Coronary artery (tissue), 2 donors: Measurements from ENCODE around the gene SERP1.

Experiments used
- DNase-seq: peaks from one replicate; pipeline ENCODE4 v3.0.0-alpha.2; 2017; ENCODE audit warnings: low spot score
- H3K27ac ChIP-seq, 2 donors: fragments of 200-600 bp; sonication (generic); one replicate each; pipeline ENCODE4 v1.5.1; 2016 to 2019
- H3K4me3 ChIP-seq: fragments of 200-600 bp; sonication (generic); 2 replicates; pipeline ENCODE4 v1.5.1; 2016; ENCODE audit warnings: mild to moderate bottlenecking, moderate library complexity
- TF ChIP-seq, protein P1 (sequence below): fragments of 200-600 bp; sonication (generic); IDR thresholded peaks from one replicate; pipeline ENCODE4 v1.5.1; 2019; ENCODE audit warnings: antibody characterized with exemption

Gene SERP1

DNA sequence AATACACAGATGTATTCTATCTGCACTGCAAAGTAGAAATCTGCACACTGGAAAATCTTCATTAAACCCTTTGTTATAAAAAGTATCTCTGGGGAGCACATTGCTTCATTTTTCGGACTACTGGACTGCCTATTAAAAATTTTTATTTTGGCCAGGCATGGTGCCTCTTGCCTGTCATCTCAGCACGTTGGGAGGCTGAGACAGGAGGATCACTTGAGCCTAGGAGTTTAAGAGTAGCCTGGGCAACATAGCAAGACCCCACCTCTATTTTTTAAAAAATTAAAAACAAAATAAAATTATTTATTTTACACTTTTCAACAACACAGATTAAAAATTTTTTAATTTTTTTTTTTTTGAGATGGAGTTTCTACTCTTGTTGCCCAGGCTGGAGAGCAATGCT is 6.0 kb downstream of the SERP1 start:
- H3K4me3 ChIP-seq, result no peak overlapping the region
- TF ChIP-seq, protein P1, sequence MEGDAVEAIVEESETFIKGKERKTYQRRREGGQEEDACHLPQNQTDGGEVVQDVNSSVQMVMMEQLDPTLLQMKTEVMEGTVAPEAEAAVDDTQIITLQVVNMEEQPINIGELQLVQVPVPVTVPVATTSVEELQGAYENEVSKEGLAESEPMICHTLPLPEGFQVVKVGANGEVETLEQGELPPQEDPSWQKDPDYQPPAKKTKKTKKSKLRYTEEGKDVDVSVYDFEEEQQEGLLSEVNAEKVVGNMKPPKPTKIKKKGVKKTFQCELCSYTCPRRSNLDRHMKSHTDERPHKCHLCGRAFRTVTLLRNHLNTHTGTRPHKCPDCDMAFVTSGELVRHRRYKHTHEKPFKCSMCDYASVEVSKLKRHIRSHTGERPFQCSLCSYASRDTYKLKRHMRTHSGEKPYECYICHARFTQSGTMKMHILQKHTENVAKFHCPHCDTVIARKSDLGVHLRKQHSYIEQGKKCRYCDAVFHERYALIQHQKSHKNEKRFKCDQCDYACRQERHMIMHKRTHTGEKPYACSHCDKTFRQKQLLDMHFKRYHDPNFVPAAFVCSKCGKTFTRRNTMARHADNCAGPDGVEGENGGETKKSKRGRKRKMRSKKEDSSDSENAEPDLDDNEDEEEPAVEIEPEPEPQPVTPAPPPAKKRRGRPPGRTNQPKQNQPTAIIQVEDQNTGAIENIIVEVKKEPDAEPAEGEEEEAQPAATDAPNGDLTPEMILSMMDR, result no peak
- DNase-seq, result no peak
- H3K27ac ChIP-seq, result no peak overlapping the region

DNA sequence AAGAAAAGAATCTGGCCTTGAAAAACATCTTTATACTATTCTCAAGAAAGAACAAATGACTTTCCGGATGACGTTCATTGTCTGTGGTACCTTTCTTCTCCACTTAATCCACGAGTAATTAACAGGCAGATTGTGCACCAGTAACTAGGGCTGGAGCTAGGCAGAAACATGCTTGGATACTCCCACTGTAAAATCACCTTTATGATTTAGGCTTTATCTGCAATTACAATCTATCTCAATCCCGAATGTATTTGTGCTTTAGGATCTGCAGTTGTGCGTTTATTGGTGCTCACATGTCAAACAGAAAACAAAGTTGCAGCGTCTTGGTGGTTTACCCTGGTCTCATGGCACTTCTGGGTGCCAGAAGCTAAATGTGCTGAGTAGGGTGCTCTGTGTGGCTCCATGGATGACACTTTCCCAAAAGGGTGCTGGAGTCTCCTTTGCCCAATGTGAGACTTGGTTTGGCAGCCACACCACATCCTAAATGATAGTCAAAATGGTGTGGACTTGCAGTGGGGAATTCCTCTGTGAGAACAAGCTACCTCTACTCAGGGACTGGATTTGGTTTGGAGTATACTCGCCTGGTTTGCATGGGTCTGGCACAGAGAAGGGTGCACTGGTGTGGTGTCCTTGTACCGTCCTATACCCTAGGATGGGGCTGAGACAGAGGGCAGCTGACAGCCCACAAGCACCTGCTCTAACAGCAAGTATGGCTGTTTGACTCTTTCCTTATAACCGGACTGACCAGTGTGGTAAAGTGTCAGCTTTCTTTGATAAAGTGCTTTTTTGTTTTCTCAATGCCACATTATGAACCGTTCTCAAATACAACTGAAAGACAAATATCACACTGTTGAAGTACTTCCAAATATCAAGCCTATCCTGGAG is 7.7 kb downstream of the SERP1 start:
- no peak overlapping the region for H3K27ac ChIP-seq

DNA sequence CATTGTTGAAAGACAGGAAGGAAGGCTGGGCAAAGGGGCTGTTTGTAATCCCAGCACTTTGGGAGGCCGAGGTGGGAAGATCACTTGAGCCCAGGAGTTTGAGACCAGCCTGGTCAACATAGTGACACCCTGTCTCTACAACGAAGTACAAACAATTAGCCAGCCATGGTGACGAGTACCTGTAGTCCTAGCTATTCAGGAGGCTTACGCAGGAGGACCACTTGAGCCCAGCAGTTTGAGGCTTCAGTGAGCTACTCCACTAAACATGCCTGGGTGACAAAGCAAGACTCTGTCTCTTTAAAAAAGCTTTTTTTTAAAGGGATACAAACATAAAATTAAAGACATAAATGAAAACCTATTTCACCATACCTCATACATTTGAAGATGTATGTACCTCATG is 11.1 kb downstream of the SERP1 start:
- DNase-seq, result no peak
- Histone ChIP-seq H3K4me3 (no peak overlapping the region), H3K27ac (no peak overlapping the region)
- TF ChIP-seq, protein P1, result no peak

More for the DNA sequence above, 7.7 kb downstream of the SERP1 start:
- DNase-seq, result no peak
- no peak overlapping the region for H3K4me3 ChIP-seq
- TF ChIP-seq, protein P1, result no peak

DNA sequence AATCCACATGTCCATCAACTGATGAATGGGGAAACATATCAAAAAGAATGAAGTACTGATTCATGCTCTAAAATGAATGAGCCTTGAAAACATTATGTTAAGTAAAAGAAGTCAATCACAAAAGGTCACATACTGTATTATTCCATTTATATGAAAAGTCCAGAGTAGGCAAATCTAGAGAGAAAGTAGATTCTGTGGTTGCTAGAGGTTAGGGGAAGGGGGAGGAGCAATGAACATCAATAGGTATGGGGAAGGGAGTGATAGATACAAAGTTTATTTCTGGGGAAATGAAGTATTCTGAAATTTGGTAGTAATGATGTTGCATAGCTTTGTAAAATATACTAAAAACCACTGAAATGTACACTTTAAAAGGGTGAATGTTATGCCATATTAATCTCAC is 14.5 kb downstream of the SERP1 start:
- Histone ChIP-seq H3K27ac (no peak overlapping the region), H3K4me3 (no peak overlapping the region)
- DNase-seq, result no peak
- TF ChIP-seq, protein P1, result no peak

DNA sequence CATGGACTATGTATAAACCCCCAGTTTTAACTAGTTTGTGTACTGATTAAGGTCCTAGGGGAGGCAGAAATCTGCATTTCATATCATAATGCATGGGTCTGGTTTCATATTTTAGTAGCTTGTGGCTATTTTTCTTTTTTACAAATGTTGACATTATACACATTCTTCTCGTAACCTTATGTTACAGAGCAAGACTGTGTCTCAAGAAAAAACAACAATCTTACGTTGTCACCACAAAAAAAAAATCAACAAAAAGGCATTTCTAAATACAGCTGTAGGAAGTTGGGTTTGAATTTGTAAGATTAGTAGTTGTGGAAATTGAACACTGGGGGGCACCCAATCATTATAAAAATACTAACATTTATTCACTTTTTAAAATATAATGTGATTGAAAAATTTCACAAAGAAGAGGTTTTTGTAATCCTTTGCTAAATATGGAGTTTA is 17.9 kb downstream of the SERP1 start:
- TF ChIP-seq, protein P1, result no peak
- DNase-seq, result no peak
- Histone ChIP-seq H3K4me3 (no peak overlapping the region), H3K27ac (no peak overlapping the region)

DNA sequence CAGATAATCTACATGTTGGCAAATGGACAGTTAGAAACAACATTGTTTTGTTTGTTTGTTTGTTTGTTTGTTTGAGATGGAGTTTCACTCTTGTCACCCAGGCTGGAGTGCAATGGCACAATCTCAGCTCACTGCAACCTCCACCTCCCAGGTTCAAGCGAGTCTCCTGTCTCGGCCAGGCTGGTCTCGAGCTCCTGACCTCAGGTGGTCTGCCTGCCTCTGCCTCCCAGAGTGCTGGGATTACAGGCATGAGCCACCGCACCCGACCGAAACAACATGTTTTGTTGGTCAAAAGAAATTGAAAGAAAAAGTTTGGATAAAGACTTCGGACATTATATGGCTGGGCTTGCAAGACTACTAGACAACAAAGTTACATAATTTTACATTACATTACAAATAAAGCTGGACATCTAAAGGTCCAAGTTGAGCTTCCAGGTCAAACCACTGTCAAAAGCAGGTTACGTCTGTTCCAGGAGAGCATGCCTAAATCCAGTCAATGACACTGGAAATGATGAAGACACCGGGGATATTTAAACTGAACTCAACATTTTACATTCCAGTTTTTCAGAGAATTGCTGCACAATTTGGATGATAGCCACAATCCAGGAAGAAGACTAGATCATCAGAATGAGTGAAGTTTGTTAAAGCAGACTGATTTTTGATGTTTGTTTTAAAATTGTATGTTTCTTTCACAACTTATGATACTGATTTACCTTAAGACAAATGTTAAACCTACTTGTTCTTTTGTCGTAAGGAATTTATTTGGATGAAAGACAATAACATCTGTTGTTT is 18.6 kb downstream of the SERP1 start:
- DNase-seq, result no peak
- TF ChIP-seq, protein P1, result no peak
- Histone ChIP-seq H3K4me3 (no peak overlapping the region), H3K27ac (no peak overlapping the region)
